SU-DHL-6 (cell line): ENCODE data around the gene FANCC.

Experiments
- H2AFZ ChIP-seq: fragments of 200-600 bp; sonication (generic); 2 replicates; pipeline ENCODE4 v1.6.1; 2014; ENCODE audit warnings: low read depth, mild to moderate bottlenecking, moderate library complexity, mixed read lengths, antibody characterized with exemption, low read length; ENCODE audit not compliant: severe bottlenecking
- H3F3A ChIP-seq: fragments of 200-600 bp; shearing (Covaris generic); 2 replicates; pipeline ENCODE4 v1.6.0; 2016; ENCODE audit warnings: antibody characterized with exemption, mild to moderate bottlenecking; ENCODE audit not compliant: insufficient read depth
- H3K27ac ChIP-seq: fragments of 200-600 bp; sonication (generic); 2 replicates; pipeline ENCODE4 v1.5.1; 2016; ENCODE audit warnings: low read depth, mild to moderate bottlenecking, low read length, moderate library complexity, mixed read lengths
- H3K27me3 ChIP-seq: fragments of 200-600 bp; sonication (generic), shearing (Covaris generic); 2 replicates; pipeline ENCODE4 v1.6.0; 2014; ENCODE audit warnings: mild to moderate bottlenecking, low read length
- H3K36me3 ChIP-seq: fragments of 200-600 bp; sonication (generic); 2 replicates; pipeline ENCODE4 v1.6.1; 2014; ENCODE audit warnings: mild to moderate bottlenecking, low read length, mixed read lengths
- H3K4me2 ChIP-seq: fragments of 300-600, 200-600 bp; shearing (Covaris generic), sonication (generic); 2 replicates; pipeline ENCODE4 v1.6.0; 2014; ENCODE audit warnings: low read length, low read depth, mild to moderate bottlenecking; ENCODE audit not compliant: poor library complexity, severe bottlenecking
- H3K4me3 ChIP-seq: fragments of 200-600 bp; sonication (generic); 2 replicates; pipeline ENCODE4 v1.5.1; 2014; ENCODE audit warnings: antibody characterized with exemption, low read length, mild to moderate bottlenecking, mixed read lengths; ENCODE audit not compliant: insufficient read depth, poor library complexity, severe bottlenecking
- H3K79me2 ChIP-seq: fragments of 200-600 bp; sonication (generic); 2 replicates; pipeline ENCODE4 v1.6.1; 2014; ENCODE audit warnings: mild to moderate bottlenecking, low read length, moderate library complexity; ENCODE audit not compliant: insufficient read depth
- H3K9ac ChIP-seq: fragments of 200-600 bp; sonication (generic); 2 replicates; pipeline ENCODE4 v1.7.0; 2014; ENCODE audit warnings: mild to moderate bottlenecking, low read length
- H3K9me2 ChIP-seq: fragments of 200-600 bp; sonication (generic); replicated peaks from 2 replicates; pipeline ENCODE4 v1.6.1; 2014; ENCODE audit warnings: low read length; ENCODE audit not compliant: insufficient read depth
- H3K9me3 ChIP-seq: fragments of 200-600 bp; sonication (generic); 2 replicates; pipeline ENCODE4 v1.6.1; 2014; ENCODE audit warnings: low read length, mixed read lengths; ENCODE audit not compliant: insufficient read depth
- H4K20me1 ChIP-seq: fragments of 200-600 bp; sonication (generic); 2 replicates; pipeline ENCODE4 v1.6.1; 2014; ENCODE audit warnings: low read depth, mild to moderate bottlenecking, antibody characterized with exemption, low read length, moderate library complexity, mixed read lengths
- CTCF ChIP-seq: fragments of 200-600 bp; sonication (generic); IDR thresholded peaks from one replicate; pipeline ENCODE4 v1.5.1; 2017; ENCODE audit warnings: antibody characterized with exemption, mild to moderate bottlenecking, low read length, moderate library complexity; ENCODE audit not compliant: insufficient read depth, poor library complexity, severe bottlenecking
- EZH2phosphoT487 ChIP-seq: fragments of 200-600 bp; sonication (generic), shearing (Covaris generic); conservative IDR thresholded peaks from 2 replicates; pipeline ENCODE4 v1.6.1; 2018; ENCODE audit warnings: mild to moderate bottlenecking, antibody characterized with exemption, low read length, moderate library complexity, mixed read lengths

FANCC gene

GRCh38 chr9:95084254-95084934 is 233.1 kb downstream of the FANCC start:
- H3K4me3 ChIP-seq = no peak overlapping the region
- H3K9ac ChIP-seq = no peak overlapping the region
- no peak overlapping the region for H2AFZ ChIP-seq
- H3K9me2 ChIP-seq = no peaks in the 10 kb centered on the region
- H3K36me3 ChIP-seq = no peaks in the 10 kb centered on the region
- no peaks in the 10 kb centered on the region for H3K79me2 ChIP-seq
- no peaks in the 10 kb centered on the region for H3F3A ChIP-seq
- no peaks in the 10 kb centered on the region for H3K27me3 ChIP-seq
- H4K20me1 ChIP-seq = no peaks in the 10 kb centered on the region
- H3K27ac ChIP-seq = no peak overlapping the region
- TF ChIP-seq EZH2phosphoT487 (no peak), CTCF (no peak)
- H3K9me3 ChIP-seq = no peaks in the 10 kb centered on the region
- no peak overlapping the region for H3K4me2 ChIP-seq

GRCh38 chr9:95083086-95083768 is 234.3 kb downstream of the FANCC start:
- no peak for TF ChIP-seq CTCF
- no peak for TF ChIP-seq EZH2phosphoT487
- H3K27me3 ChIP-seq = no peaks in the 10 kb centered on the region
- no peaks in the 10 kb centered on the region for H3K9me3 ChIP-seq
- no peaks in the 10 kb centered on the region for H4K20me1 ChIP-seq
- no peaks in the 10 kb centered on the region for H3F3A ChIP-seq
- H3K27ac ChIP-seq = no peak overlapping the region
- no peak overlapping the region for H3K4me3 ChIP-seq
- H3K9ac ChIP-seq = no peak overlapping the region
- H3K36me3 ChIP-seq = no peaks in the 10 kb centered on the region
- no peak overlapping the region for H3K4me2 ChIP-seq
- no peak overlapping the region for H2AFZ ChIP-seq
- no peaks in the 10 kb centered on the region for H3K9me2 ChIP-seq
- H3K79me2 ChIP-seq = no peaks in the 10 kb centered on the region

- Histone ChIP-seq H3K9me3 (no peaks in the 10 kb centered on the region), H3K4me3 (no peak overlapping the region), H2AFZ (no peak overlapping the region), H3K36me3 (no peaks in the 10 kb centered on the region), H3K27ac (no peak overlapping the region), H3K4me2 (no peak overlapping the region), H3K27me3 (no peaks in the 10 kb centered on the region), H4K20me1 (no peaks in the 10 kb centered on the region), H3K9ac (no peak overlapping the region), H3K79me2 (no peaks in the 10 kb centered on the region), H3F3A (no peaks in the 10 kb centered on the region), H3K9me2 (no peaks in the 10 kb centered on the region)
- TF ChIP-seq EZH2phosphoT487 = no peak
- TF ChIP-seq CTCF = no peak
These were observed 235.0 kb downstream of the FANCC start for GRCh38 chr9:95082401-95083084.
